HG02623 (cell line): ENCODE results near the gene HSDL2.
"Not testable (repeated sequence)": the region's sequence is repeated elsewhere in the genome, so short reads cannot be mapped to it uniquely, and the experiment has no call there.

Source experiments
- ATAC-seq: cut with Tn5 transposase; IDR thresholded peaks from one replicate; pipeline ENCODE4 v1.9.1; 2021; ENCODE audit warnings: moderate library complexity; ENCODE audit not compliant: unreplicated experiment

HSDL2 gene

DNA sequence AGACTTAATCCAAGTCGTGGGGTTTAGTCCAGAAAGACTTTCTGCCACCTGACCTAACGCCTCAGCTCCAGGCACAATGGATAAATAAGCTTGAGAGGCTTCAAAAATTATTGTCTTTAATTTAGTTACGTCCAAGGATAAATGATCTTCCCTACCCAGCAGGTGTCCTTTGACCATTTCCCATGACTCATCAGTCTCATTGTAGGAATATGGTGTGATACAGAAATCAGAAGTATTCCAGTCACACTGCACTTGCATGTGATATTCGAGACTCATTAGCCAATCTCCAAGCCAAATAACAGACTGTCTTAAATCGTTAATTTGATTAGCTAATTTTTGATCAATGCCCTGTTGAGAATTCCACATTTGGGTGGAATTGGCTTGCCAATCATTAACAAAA is 13.2 kb downstream of the HSDL2 start:
- not testable (repeated sequence) for ATAC-seq

DNA sequence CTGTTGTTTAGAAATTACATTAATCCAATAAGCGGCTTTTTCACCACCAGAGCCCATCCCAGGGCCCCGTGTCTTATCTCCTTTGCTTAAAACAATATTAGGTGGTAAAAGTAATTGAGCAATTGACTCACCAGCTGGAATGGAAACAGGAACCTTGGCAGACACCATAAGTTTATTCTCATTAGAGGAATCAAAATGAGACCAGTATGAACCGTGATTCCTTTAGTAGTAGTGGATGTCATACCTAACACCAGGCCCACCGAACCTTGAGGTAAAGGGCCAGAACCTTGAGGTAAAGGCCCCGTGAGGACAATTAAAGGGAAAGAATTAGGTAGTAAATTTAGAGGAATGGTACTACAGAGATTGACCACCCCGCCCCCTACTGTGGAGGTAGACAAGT is 16.5 kb downstream of the HSDL2 start:
- ATAC-seq: no peak

DNA sequence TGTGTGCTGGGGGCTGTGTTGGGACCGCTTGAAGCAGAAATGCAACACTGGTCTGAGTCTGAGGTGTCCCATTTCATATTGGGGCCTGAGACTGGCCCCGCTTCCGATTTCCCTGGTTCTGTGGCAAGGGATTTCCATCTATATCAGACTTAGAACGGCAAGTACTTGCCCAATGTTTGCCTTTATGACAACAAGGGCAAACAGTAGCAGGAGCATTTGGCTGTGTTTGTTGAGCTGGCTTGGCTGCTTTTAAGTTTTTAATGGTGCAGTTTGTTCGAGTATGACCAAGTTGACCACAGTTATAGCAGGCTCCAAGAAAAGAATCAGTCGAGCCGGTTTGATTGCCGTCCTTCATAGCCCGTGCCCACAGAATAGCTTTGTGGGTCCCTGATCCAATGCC is 17.0 kb downstream of the HSDL2 start:
- ATAC-seq: no peak

DNA sequence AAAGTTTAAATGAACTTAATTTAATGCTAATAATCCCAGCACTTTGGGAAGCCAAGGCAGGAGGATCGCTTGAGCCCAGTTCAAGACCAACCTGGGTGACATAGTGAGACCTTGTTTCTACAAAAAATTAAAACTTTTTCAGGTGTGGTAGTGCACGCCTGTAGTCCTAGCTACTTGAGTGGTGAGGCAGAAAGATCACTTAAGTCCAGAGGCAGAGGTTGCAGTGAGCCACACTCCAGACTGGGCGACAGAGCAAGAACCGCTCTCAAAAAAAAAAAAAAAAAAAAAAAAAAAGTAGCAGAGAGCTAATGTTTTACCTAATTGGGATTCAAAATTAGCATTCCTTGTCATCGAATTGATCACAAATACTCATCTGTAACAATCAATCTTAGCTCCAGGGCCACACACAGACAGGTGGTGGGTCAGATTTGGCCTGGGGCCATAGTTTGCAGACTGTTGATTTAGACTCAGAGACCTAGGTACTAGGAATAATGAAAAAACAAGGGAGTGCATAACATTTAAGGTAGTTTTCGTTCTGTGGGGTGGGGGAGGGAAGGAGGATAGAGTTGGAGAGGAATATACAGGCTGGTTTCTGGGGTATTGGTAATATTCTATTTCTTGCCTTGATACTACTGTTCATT is 21.4 kb downstream of the HSDL2 start:
- no peak for ATAC-seq

DNA sequence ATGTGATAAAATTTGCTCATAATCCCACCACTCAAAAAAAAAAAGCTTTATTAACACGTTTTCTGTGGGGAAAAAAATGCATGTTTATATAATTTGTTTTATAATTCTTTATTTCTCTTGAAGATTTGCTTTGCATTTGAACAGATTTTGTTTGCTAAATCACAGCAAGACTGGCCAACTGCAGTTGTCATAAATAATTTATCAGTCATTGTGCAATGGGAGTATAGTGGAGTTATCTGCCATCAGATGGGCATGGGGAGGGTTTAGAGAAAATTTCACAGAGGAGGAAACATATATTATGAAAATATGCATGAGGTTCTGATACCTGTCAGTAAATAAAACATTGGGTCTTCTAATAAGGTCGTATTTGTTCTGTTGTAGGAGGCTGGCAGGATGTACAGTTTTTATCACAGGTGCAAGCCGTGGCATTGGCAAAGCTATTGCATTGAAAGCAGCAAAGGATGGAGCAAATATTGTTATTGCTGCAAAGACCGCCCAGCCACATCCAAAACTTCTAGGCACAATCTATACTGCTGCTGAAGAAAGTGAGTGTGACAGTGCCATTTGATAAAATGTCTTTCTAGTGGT is 23.8 kb downstream of the HSDL2 start:
- no peak for ATAC-seq

DNA sequence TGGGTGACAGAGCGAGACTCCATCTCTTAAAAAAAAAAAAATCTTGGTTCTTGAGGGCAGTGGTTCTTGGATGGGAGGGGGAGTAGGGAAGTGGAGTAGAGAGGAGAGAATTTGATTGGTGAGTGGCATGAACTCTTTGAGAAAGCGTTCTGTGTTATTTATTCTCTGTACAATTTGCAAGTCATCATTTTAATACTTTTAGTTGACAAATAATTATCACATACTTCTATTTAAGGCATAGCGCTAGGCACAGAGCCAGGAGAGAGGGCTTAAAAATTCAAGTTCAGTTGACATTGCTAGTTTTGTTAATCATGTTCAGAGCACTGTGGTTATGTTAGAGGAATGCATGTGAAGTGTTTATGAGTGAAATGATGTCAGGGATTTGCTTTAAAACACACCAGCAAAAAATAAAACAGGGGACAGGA is 24.6 kb downstream of the HSDL2 start:
- ATAC-seq: no peak

DNA sequence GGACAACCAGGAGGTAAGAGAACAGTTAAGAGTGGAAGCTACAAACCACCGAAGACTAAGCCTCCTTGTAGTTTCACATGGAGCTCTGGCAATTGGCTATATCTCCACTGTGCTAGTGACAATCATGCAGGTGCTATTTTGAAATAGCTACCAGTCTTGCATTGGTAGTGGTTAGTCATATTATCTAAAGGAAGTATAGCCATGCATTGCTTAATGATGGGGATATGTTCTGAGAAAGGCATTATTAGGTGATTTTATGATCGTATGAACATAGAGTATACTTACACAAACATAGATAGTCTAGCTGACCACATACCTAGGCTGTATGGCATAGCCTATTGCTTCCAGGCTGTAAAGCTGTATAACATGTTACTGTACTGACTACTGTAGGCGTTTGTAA is 28.4 kb downstream of the HSDL2 start:
- ATAC-seq: no peak

DNA sequence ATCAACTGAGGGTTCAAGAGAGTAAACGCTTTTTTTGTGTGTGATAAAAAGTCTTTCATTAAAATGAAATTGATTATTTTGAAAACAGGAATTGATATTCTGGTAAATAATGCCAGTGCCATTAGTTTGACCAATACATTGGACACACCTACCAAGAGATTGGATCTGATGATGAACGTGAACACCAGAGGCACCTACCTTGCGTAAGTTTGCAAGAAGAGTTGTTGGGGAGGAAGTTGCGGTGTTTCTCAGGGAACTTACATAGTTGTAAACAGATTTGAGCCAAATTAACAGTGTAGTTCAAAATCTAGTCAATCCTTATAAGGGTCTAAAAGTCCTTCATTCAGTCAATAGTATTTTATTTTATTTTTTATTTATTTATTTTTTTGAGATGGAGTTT is 28.9 kb downstream of the HSDL2 start:
- ATAC-seq: no peak

DNA sequence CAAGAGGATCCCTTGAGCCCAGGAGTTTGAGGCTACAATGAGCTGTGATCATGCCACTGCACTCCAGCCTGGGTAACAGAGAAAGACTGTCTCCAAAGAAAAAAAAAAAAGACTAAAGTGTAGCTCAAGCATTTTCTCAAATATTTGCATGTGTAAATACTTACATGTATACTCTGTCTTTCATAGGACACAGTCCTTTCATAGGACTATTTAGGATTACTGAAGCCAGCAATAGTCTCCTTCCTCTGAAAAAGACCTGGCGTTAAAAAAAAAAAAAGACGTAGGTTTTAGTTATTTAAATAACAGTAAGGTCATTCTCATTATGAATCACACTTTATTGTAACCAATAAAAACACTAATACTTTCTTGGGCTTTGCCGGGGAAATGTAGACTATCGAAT is 29.9 kb downstream of the HSDL2 start:
- no peak for ATAC-seq

DNA sequence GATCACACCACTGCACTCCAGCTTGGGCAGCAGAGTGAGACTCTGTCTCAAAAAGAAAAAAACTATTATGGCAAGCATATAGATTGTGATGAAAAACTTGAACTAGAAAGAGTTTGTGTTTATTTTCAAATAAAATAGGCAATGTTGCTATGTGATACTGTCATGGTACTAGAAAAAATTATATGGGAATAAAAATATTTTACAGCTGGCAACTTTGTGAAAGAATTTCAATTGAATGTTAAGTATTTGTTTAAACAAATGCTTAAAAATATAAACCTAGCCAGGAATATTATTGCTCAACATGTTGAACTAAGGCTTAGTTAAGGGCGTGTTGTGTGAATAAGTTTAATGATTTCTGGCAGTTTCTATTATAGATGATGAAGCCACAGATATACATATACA is 31.7 kb downstream of the HSDL2 start:
- ATAC-seq: no peak

DNA sequence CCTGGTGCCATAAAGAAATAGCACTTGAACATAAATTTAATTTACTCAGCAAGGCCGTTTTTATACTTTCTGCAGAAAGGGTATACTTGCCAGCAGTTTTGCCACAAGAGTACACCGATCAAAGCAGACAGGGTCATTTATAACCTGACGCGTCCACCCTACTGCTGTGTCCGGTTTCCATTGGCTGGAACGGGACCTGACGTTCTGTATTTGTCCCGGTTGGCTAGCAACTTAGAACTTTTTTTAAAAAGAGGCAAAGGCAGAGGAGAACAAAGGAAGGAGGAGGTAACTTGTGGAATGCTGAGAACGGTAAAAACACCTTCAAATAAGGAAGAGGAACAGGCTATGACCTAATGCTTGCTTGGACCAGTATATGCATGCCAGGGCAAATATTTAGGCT is 33.8 kb downstream of the HSDL2 start:
- ATAC-seq: not testable (repeated sequence)

DNA sequence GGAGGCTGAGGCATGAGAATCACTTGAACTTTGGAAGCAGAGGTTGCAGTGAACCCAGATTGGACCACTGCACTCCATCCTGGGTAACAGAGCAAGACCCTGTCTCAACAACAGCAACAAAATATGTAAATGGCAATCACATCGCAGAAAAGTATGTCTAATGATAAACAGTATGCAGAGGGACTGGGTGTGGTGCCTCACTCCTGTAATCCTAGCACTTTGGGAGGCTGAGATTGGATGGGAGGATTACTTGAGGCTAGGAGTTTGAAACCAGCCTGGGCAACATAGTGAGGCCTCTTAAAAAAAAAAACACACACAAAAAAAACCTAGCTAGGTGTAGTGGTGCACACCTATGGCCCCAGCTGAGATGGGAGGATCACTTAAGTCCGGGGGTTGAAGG is 40.3 kb downstream of the HSDL2 start:
- ATAC-seq: no peak

DNA sequence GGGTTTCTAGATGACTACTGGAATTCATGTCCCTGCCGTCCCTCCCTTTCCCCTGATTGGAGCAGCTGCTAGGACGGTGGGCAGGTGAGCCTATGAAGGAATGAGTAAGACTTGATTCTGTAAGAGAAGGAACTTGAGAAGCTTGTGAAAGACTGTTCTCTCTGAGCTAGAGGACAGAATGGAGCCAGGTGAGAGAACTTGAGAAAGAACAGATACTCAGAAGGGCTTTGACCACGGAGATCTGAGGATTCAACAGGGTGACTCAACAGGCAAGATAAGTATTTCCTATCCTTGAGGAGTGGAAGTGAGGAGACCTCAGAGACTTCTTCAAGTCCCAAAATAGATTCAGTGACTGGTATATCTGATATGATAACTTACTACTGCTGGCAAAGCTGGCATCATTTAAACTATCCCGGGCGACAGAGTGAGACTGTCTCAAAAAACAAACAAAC is 41.9 kb downstream of the HSDL2 start:
- ATAC-seq: no peak

DNA sequence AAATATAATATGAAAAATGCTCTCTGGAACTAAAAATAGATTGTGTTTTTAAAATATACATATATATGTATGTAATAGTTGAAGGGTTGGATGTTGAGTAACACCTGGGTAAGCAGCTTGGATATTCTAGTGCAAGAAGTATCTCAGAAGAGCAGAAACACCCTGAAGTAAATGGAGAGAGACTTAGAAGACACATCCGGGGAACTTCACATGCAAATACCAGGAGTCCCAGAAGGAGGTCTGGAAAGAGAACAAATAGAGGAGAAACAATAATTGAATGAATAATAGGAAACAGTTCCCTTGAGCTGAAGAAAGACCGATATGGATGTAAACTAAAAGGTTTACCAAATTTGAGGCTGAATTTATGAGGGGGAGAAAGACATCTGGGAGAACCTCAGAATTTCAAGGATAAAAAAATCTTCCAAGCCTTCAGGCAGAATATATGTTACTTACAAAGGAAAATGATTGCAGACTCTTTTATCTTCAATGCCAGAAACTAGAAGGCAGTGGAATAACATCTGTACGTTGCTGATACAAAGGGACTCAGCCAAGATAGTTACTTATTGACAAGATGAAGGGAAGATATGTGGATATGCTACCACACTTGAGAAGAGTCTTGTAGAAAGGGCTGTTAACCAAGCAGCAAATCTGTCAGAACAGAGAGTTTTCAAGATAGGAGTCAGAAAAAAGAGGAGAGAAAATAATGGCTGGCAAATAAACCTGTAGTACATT is 42.7 kb downstream of the HSDL2 start:
- ATAC-seq: no peak

DNA sequence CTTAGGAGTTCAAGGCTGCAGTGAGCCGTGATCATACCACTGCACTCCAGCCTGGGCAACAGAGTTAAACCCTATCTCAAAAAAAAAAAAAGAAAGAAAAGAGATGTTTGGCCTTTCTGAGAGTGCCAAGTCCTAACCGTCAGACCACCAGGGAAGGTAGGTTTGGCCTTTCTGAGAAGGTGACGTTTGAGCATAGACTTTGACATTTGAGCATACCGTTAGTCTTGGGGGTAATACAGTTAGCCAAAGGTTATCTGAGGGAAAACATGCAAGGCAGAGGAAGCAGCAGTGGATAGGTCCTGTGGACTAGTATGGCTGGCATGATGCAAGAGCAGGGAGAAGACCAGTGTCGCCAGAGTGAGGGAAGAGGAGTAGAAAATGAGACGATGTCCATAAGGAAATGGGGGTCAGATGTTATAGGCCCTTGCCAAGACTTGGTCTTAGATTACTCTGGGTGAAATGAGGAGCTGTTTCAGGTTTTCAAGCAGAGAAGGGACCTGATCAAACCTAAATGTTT is 50.2 kb downstream of the HSDL2 start:
- no peak for ATAC-seq

DNA sequence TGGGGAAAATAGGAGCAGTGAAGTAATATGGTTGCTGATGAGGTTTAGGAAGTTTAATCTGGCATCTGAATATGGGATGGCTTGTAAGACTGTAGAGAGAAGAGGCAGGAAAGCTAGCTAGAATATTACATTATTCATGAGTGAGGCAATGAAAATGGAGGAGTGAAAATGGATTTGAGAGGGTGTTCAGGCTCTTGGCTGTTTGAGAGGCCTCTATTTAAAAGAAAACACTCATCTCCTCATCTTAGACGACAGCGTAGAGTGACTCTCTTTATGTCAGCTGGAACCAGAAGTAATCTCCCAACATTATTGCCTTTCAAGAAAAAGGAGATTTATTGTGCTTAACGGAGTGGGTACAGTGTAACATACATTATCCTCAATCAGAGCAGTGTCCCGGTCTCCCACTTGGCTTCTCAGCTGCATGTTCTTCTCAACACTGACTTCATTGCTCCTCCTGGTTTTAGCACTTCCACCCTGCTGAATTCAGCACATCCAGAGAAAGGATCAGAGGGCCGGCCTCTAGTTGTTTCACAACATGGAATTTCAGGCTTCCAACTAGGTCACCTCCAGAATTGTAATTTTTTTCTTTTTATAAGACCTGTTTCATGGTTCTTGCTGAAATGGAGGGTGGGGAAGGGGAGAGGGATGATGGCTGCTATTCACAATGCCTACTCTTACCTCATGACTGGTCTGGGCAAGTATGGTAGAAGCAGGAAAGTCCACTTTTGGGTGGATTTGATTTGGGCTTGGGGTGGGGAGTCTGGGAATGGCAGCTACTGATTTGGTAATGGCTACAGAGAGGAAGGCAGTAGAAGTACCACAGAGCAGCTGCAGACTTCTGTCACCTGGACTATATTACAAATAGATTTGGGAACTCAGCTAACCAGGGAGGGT is 53.8 kb downstream of the HSDL2 start:
- no peak for ATAC-seq

DNA sequence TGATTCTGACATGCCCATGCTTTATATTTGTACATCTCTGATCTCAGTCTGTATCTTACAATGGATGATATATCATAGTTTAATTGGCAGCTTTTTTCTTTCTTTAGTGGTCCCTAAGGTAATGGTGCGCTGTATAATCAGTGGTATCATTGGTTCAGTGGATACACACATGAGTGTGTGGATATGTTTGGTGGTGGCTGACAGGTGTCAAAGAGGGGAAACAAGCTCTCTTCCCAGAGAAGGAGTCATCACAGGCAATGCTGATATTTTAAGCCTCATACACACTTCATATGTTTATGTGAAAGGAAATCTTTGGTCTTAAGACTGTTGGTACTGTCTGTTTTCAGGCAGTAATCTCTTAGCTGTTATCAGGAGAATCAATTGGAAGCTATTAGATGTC is 54.6 kb downstream of the HSDL2 start:
- ATAC-seq: no peak

DNA sequence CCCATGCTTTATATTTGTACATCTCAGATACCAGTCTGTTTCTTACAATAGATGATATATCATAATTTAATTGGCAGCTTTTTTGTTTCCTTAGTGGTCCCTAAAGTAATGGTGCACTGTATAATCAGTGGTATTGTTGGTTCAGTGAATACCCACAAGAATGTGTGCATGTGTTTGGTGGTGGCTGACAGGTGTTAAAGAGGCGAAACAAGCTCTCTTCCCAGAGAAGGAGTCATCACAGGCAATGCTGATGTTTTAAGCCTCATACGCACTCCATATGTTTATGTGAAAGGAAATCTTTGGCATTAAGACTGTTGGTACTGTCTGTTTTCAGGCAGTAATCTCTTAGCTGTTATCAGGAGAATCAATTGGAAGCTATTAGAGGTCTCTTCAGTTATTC is 57.5 kb downstream of the HSDL2 start:
- no peak for ATAC-seq

DNA sequence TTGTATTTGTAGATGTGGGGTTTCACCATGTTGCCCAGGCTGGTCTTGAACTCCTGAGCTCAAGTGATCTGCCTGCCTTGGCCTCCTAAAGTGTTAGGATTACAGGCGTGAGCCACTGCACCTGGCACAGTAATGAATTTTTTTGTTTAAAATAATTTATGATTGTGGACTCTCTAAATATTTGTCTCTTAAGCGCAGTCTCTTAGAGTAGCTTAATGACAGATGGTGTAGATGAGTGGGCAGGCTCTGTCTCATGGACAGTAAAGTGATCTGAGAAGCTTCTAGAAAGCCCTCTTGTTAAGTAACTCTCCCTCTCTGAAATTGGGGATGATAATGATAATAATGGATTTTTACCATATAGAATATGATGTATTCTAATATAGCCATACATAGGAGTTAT is 59.3 kb downstream of the HSDL2 start:
- no peak for ATAC-seq

DNA sequence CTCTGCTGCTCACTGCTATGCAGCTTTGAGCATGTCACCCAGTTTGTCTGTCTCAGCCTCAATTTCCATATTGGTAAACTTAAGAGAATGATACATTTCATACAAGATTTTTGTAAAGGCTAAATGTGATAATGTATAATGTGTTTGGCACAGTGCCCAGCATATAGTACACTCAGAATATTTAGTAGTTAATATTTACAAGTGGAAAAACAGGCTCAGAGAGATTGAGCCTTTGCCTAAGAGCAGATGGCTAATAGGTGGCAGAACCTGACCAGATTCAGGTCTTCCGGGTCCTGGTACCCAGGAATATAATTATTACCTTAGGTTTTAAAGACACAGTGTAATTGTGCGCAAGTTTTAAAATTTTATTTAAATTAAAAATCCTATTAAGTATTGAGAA is 59.9 kb downstream of the HSDL2 start:
- ATAC-seq: no peak

DNA sequence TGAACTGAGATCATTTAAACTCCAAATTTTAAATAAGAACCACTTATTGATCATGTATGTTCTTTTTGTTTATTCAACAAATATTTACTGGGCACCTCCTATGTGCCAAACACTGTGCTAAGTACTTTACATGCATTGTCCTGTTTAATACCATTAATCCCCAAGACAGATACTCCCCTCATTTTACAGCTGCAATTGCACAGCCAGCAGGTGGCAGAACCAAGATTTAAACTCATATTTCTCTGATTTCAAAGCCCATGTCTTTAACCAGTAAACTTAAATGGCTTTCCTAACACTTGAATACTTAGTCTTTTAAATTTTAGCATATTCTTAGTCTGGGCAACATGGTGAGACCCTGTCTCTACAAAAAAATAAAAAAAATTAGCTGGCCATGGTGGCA is 63.3 kb downstream of the HSDL2 start:
- ATAC-seq: no peak
